ENCODE results near the gene PLCB3.

Gene PLCB3

GRCh38 chr11:64268025-64268892, 16.9 kb downstream of the PLCB3 start:
- DNase-seq: no peak

GRCh38 chr11:64268893-64269539, 17.7 kb downstream of the PLCB3 start:
- DNase-seq: no peak

- DNase-seq: peak; percentile 68
Measured at GRCh38 chr11:64269540-64270220, 18.4 kb downstream of the PLCB3 start.

GRCh38 chr11:64275031-64275800, 23.9 kb downstream of the PLCB3 start:
- no peak for DNase-seq

- no peak for DNase-seq
Measured at GRCh38 chr11:64275841-64276240, 24.5 kb downstream of the PLCB3 start.

GRCh38 chr11:64276653-64277431, 25.5 kb downstream of the PLCB3 start:
- peak; percentile 92 for DNase-seq

GRCh38 chr11:64278576-64279190, 27.4 kb downstream of the PLCB3 start:
- no peak for DNase-seq

- no peak for DNase-seq
Measured at GRCh38 chr11:64281957-64282770, 30.8 kb downstream of the PLCB3 start.

- DNase-seq: no peak
Measured at GRCh38 chr11:64283092-64283491, 31.8 kb downstream of the PLCB3 start.

- peak; percentile 99 for DNase-seq
Measured at GRCh38 chr11:64284048-64284961, 33.0 kb downstream of the PLCB3 start, which contains the start of gene BAD. BAD (minus strand) TSS chr11:64284665; CDS start chr11:64284368, 297 bp downstream.

GRCh38 chr11:64284962-64285884, 33.9 kb downstream of the PLCB3 start, which contains the start of gene GPR137:
GPR137 (plus strand) TSS chr11:64285848; CDS start chr11:64286525, 677 bp downstream.
- DNase-seq: peak; percentile 93

GRCh38 chr11:64285885-64286800, 34.8 kb downstream of the PLCB3 start:
- peak; percentile 79 for DNase-seq

GRCh38 chr11:64286801-64287159, 35.5 kb downstream of the PLCB3 start:
- no peak for DNase-seq

GRCh38 chr11:64287676-64288352, 36.5 kb downstream of the PLCB3 start:
- DNase-seq: no peak

GRCh38 chr11:64288353-64288750, 37.0 kb downstream of the PLCB3 start:
- DNase-seq: no peak

GRCh38 chr11:64289002-64289564, 37.8 kb downstream of the PLCB3 start:
- no peak for DNase-seq
